TTC549 (cell line): ENCODE data around the gene ARMC8.
A peak's percentile ranks its signal among the peaks of the same experiment; 100 is the strongest.
"Not testable (repeated sequence)": the region's sequence is repeated elsewhere in the genome, so short reads cannot be mapped to it uniquely, and the experiment has no call there.

Experiments used
- FAIRE-seq: peaks from 2 replicates; lab custom pipeline; 2012; peaks lifted over from hg19 to GRCh38; lab: Jason Lieb, UNC

ARMC8 gene

DNA sequence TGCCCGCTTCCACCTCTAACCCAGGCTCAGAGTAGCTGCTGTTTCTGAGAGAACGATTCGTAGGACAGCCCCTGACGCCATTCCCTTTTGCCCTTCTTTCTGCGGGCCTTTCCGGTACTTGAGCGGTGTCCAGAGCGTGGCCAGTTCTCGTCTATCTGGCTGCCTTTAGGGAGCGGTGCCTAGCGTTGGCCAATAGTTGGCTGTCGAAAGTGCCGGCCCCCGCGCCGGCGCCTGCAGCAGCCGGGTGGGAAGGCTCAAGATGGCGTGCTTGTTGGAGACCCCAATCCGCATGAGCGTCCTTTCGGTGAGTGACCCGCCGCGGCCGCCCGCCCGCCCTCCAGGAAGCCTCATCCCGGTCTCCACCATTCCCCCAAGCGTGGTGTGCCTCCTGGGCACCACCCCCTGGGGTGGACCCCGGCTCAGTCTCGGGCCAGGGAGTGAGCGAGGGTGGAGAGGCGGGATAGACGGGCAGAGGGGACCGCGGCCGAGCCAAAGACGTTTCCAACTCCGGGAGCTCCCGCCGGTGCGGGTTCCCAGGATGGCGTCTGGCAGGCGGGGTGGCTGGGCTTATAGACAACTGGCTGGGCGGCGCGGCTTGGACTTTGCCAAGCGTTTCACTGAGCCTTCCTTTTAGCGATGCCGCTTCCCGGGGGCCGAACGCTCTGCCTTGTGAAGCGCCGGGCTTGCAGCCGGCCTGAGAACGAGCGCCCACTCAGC is at the start of gene ARMC8:
Gene ARMC8, plus strand, starts transcription at position 6 of the 717 bp plus-strand sequence. Its CDS starts 254 bp downstream, at position 260.
- FAIRE-seq, result no peak

GRCh38 chr3:138137861-138138260 is 49.2 kb upstream of the ARMC8 start:
- no peak for FAIRE-seq

GRCh38 chr3:138139691-138140090 is 47.4 kb upstream of the ARMC8 start:
- FAIRE-seq, result no peak

- no peak for FAIRE-seq
Measured at GRCh38 chr3:138140940-138141339, 46.2 kb upstream of the ARMC8 start.

- not testable (repeated sequence) for FAIRE-seq
Measured at GRCh38 chr3:138142181-138142580, 44.9 kb upstream of the ARMC8 start.

- no peak for FAIRE-seq
Measured at GRCh38 chr3:138148503-138148902, 38.6 kb upstream of the ARMC8 start.

DNA sequence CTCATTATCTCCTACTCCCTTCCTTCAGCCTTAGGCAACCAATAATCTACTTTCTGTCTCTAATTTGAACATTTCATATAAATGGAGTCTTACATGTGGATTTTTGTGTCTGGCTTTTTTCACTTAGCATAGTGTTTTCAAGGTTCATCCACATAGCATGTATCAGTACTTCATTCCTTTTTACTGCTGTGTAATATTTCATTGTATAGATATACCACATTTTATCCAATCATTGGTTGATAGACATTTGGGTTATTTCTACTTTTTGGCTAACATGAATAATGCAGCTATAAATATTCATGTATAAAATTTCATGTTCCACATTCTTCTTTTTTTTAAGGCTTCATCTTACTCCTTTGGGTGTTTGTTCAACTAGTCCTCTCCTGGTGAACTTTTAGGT is 32.6 kb upstream of the ARMC8 start:
- no peak for FAIRE-seq

DNA sequence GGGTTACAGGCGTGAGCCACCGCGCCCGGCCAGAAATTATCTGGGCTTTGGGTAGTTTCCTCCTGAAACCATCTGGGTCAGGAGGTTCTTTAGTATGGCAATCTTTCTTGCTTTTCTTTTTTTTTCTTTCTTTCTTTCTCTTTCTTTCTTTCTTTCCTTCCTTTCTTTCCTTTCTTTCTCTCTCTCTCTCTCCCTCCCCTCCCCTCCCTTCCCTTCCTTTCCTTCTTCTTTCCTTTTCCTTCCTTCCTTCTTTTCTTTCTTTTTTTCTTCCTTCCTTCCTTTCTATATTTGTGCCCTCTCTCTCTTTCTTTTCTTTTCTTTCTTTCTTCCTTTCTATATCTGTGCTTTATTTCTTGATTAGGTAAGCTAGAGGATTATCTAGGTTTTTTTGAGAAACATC is 29.4 kb upstream of the ARMC8 start:
- FAIRE-seq, result no peak

GRCh38 chr3:138165061-138165460 is 22.0 kb upstream of the ARMC8 start:
- FAIRE-seq, result no peak

DNA sequence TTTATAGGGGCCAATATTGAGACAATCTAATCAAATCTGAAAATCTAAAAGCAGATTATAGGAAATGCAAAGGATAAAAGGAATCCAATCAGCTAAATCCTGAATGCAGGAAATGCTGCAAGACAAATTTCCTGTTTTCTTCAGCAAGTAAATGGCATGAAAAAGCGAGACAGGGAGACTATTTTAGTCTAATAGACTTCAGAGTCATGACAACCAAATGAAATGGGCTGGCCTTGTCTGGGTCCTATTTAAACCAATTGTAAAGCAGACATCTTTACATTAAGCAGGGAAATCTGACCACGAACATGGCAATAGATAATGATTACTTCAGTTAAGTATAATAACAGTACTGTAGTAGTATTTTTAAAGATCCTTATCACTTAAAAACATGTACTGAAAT is 14.5 kb upstream of the ARMC8 start:
- FAIRE-seq, result no peak

DNA sequence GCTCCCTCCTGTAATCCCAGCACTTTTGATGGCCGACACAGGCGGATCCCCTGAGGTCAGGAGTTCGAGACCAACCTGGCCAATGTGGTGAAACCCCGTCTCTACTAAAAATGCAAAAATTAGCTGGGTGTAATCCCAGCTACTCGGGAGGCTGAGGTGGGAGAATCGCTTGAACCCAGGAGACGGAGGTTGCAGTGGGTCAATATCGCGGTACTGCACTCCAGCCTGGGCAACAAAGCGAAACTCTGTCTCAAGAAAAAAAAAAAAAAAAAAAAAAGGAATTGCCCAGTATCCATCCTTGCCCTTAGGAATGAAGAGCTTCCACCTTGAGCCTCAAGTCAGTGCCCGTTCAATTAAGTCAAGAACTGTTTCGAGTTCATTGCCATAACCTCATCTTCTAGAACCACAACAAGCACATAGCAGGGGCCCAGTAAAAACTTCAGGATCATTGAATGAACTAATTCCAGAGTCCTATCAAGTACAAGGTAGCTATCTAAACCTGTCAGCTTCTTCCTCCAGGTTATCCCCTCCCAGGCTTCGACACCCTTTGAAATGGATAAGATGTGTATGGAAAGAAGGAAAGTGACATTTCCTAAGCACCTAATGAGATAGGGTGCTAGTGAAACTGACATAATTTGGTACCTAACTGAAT is 13.2 kb upstream of the ARMC8 start:
- no peak for FAIRE-seq

DNA sequence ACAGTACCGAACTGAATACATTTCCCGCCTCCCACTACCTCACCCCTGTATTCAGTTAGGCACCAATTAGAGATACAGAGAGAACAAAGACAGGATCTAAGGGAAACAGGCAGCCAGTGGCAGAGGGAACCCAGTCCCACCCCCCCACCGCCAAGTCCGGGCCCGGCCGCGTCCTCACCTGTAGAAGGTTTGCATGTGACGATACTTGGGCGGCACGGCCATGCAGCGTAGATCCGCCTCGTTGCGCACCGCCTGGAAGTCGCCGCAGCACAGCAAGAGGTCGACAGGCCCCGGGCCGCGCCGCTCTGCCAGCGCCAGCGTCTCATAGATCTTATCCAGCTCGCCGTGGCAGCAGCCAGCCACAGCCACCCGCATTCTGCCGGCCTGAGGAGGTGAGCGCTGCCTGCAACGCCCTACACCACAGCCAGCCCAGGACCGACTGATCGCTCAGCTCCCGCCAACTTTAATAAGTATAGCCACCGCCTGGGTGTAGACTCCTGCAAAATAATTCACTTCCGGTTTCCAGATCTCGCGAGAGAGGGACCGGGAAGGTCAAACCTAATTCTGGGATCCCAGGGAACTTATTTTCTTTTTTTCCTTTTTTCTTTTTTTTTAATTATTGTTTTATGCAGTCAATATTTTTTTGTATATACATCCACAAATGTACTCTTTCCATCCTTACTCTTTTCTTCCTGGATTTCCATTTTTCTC is 12.5 kb upstream of the ARMC8 start, which contains the start of gene DBR1:
Gene DBR1, minus strand, starts transcription at position 501 of the 711 bp plus-strand sequence. Its CDS starts 126 bp downstream, at position 375.
- FAIRE-seq, result peak; percentile 56

DNA sequence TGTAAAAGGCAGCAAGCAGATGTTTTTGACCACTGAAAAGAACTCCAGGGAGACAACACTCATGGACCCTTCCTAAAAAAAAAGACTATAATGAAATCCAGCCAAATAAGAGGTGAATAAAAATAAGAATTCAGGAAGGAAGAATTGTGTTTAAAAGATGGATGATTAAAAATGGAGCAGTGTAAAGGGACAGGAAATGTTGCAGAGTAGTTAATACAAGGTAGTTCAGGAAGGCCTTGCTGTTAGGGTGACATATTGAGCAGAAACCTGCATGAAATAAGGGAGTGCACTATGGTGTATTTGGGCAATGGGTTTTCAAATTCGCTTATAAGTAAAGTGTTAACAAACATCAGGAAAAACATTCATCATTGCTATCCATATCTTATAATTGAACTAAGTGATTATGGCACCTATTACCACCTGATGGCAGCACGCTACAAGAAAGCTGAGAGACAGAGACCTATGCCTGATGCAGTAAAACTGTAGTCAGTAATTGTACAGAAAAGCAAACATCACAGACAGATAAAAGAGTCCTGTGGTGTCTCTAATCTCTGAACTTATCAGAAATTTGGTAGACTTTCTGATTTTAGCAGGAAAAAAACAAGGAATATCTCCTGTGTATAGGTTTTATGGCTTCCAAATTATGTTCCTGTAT is 6.6 kb upstream of the ARMC8 start:
- FAIRE-seq, result peak; percentile 11

DNA sequence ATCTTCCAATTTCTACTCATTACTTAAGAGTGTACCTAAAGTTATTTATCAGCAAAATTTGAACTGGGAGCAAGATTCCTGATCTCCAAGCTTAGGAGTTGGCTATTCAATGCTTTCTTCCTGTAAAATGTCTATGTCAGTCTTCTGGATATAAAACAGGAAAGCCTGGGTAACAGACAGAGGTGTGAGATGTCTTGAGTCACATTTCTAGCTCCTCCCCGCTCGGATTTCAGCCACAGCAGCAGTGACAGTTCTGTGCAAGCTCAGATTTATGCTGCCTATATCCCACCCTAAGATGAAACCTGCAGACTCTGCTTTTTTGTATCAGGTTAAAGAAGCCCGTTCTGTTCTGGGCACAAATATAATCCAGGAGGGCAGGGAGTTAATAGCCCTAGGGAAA is 2.1 kb upstream of the ARMC8 start:
- FAIRE-seq, result no peak

DNA sequence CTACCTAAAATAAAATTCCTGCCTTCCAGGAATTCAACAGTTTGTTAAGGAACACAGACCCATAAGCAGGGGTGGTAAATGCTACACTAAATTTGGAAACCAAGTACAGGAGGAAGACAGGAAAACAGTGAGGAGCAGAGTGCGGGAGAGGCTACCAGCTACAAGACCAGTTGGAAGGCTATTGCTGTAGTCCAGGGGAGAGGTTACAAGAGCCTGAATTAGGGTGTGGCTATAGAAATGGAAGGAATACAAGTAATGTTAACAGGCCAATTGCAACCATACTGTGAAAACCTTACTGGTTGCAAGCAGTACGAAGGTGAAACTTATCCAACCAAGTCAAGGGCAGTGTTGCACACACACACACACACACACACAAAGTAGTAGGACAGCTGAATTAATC is 880 bp upstream of the ARMC8 start:
- FAIRE-seq, result no peak

- peak; percentile 58 for FAIRE-seq
Measured at GRCh38 chr3:138186803-138187295, 252 bp upstream of the ARMC8 start.

DNA sequence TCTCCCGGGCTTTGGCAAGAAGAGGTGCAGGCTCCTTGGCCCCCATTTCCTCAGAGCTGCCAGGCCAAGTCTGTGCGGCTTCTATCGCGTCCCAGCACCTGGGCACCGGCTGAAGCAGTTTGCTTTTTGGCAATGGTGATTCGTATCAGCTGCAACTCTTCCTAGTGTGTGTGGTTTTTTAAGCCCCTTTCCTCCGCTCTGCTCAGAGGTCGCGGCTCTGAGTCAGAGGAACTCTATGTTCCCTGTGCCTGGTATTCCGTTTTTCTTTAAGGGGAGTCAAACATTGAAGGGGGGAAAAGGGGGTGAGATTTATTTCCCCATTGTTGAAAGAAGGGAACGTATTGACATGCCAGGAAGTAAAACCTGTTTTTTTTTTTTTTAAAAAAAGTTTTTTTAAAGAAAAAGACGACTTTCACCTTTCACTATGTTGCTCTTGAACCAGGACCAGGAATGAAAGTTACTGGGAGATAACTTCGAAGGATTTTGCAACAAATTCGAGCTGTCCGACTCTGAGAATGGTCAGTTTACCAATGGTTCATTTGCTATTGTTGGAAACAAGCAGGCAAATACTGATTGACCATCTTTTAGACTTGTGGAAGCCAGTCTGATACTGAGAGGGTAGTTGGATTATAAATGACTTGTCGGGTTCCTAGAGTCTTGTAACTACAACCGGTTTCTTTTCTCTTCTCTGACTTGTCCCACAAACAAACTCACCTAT is 1.1 kb downstream of the ARMC8 start:
- no peak for FAIRE-seq

- FAIRE-seq, result no peak
Measured at GRCh38 chr3:138195481-138195880, 8.4 kb downstream of the ARMC8 start.

GRCh38 chr3:138196023-138196422 is 8.9 kb downstream of the ARMC8 start:
- no peak for FAIRE-seq

- no peak for FAIRE-seq
Measured at GRCh38 chr3:138197058-138197457, 10.0 kb downstream of the ARMC8 start.

DNA sequence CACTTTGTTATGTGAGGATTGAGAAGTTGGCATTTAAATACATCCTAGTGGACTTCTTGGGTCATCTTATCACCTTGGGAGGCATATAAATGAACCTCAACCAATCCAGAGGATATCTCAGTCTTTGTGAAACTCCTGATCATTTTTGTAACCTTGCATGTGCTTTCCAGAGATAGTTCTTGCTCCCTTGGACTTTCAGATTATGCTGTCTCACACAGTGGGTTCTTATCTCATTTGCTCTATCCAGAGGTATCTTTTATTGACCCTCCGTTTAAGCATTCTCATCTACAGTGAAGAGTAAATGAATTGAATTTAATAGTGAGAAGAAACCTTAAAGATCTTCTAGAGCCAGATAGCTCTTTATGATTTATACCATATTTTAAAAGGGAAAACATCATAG is 10.4 kb downstream of the ARMC8 start:
- no peak for FAIRE-seq

- FAIRE-seq, result no peak
Measured at GRCh38 chr3:138199851-138200250, 12.8 kb downstream of the ARMC8 start.
